CD4-positive, alpha-beta memory T cell (primary cell): ENCODE results near the gene JMJD8. TPM values are rescaled to one million over a fixed set of nuclear protein-coding genes. Genes with fewer than 3 reads are reported as not detected.

Experiments
- CTCF ChIA-PET: fragments of 350-600 bp; sonication (Branson Sonifier 250); formaldehyde crosslinking; loops from one replicate; lab custom pipeline; 2021; ENCODE audit warnings: inconsistent platforms; ENCODE audit not compliant: partially characterized antibody; lab: Charles Lee
- POLR2A ChIA-PET: fragments of 350-600 bp; sonication (Branson Sonifier 250); formaldehyde crosslinking; loops from one replicate; lab custom pipeline; 2021; ENCODE audit not compliant: partially characterized antibody; lab: Charles Lee
- DNase-seq, 5 donors: peaks; one replicate each; pipeline versions ENCODE4 v3.0.0 to v3.0.0-alpha.2; 2020 to 2022; ENCODE audit warnings: mixed read lengths in 1 of 5
- H3K27ac ChIP-seq: one replicate; pipeline ENCODE4 v1.7.0; 2013; ENCODE audit warnings: low read depth, low read length
- H3K27me3 ChIP-seq: 2 replicates; pipeline ENCODE4 v1.7.0; 2013; ENCODE audit warnings: mild to moderate bottlenecking, low read length, moderate library complexity; ENCODE audit not compliant: insufficient read depth
- H3K36me3 ChIP-seq: 2 replicates; pipeline ENCODE4 v1.7.0; 2013; ENCODE audit warnings: mild to moderate bottlenecking, low read length, moderate library complexity; ENCODE audit not compliant: insufficient read depth
- H3K4me1 ChIP-seq: 2 replicates; pipeline ENCODE4 v1.7.0; 2013; ENCODE audit warnings: mild to moderate bottlenecking, low read length, moderate library complexity; ENCODE audit not compliant: insufficient read depth
- H3K4me3 ChIP-seq, 2 donors: one replicate each; pipeline ENCODE4 v1.7.0; 2013; ENCODE audit warnings: low read length in 2 of 2, mild to moderate bottlenecking in 1 of 2
- H3K9me3 ChIP-seq, 2 donors: one replicate each; pipeline ENCODE4 v1.7.0; 2013; ENCODE audit warnings: low read length in 2 of 2, control low read depth in 1 of 2; ENCODE audit not compliant: control insufficient read depth in 1 of 2
- H3K27ac Mint-ChIP-seq, 7 donors: one replicate each; pipeline ENCODE4 v1.8.0; 2020 to 2021; ENCODE audit warnings: mixed read lengths in 7 of 7, mild to moderate bottlenecking in 6 of 7, inconsistent platforms in 3 of 7, moderate library complexity in 3 of 7
- H3K27me3 Mint-ChIP-seq, 2 donors: one replicate each; pipeline ENCODE4 v1.8.0; 2020 to 2021; ENCODE audit warnings: mixed read lengths in 2 of 2
- H3K36me3 Mint-ChIP-seq, 2 donors: one replicate each; pipeline ENCODE4 v1.8.0; 2020 to 2021; ENCODE audit warnings: mixed read lengths in 2 of 2, inconsistent platforms in 1 of 2, mild to moderate bottlenecking in 1 of 2
- H3K4me1 Mint-ChIP-seq, 4 donors: one replicate each; pipeline ENCODE4 v1.8.0; 2020 to 2021; ENCODE audit warnings: mixed read lengths in 4 of 4, mild to moderate bottlenecking in 1 of 4
- H3K4me3 Mint-ChIP-seq, 8 donors: one replicate each; pipeline ENCODE4 v1.8.0; 2020 to 2021; ENCODE audit warnings: mixed read lengths in 8 of 8, mild to moderate bottlenecking in 7 of 8, moderate library complexity in 6 of 8, inconsistent platforms in 3 of 8
- H3K9me3 Mint-ChIP-seq, 8 donors: one replicate each; pipeline ENCODE4 v1.8.0; 2020 to 2021; ENCODE audit warnings: mixed read lengths in 8 of 8, mild to moderate bottlenecking in 5 of 8, inconsistent platforms in 3 of 8, moderate library complexity in 1 of 8
- intact Hi-C: fragments of 100-400 bp; cut with micrococcal nuclease; formaldehyde crosslinking; loops from one replicate; pipeline ENCODE4 v1.15.1; 2023
- polyA plus RNA-seq, 2 donors: library from polyadenylated mRNA; unstranded; fragments of 300-500 nt; fragmentation: Illumina TruSeq; gene quantifications; one replicate each; pipeline ENCODE4 v1.2.3, GENCODE V29; 2021
- total RNA-seq, 2 experiments: library from RNA; stranded (reverse); gene quantifications; one replicate each; pipeline ENCODE4 v1.2.3, GENCODE V29; 2021

The JMJD8 gene
- total and polyA plus RNA-seq, 4 experiments from 2014 or later: 43.9 to 60.3 (median 47.0) TPM

DNA sequence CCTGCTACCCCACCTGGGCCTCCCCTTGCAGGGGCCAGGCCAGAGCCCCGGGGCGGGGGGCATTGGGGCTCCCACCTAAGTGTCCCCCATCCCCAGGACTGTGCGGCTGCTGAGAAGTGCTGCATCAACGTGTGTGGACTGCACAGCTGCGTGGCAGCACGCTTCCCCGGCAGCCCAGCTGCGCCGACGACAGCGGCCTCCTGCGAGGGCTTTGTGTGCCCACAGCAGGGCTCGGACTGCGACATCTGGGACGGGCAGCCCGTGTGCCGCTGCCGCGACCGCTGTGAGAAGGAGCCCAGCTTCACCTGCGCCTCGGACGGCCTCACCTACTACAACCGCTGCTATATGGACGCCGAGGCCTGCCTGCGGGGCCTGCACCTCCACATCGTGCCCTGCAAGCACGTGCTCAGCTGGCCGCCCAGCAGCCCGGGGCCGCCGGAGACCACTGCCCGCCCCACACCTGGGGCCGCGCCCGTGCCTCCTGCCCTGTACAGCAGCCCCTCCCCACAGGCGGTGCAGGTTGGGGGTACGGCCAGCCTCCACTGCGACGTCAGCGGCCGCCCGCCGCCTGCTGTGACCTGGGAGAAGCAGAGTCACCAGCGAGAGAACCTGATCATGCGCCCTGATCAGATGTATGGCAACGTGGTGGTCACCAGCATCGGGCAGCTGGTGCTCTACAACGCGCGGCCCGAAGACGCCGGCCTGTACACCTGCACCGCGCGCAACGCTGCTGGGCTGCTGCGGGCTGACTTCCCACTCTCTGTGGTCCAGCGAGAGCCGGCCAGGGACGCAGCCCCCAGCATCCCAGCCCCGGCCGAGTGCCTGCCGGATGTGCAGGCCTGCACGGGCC, 51.4 kb downstream of the JMJD8 start:
- Mint-ChIP-seq H3K27ac (no peak overlapping the region), H3K36me3 (peaks cover 0 to 7% of the 10 kb centered on the region in 2 donors), H3K4me1 (peaks cover 0 to 8% (median 5%) of the 10 kb centered on the region in 4 donors), H3K4me3 (no peak overlapping the region), H3K27me3 (peaks cover 0 to 3% of the 10 kb centered on the region in 2 donors), H3K9me3 (peaks cover 0 to 7% (median 0%) of the 10 kb centered on the region in 8 donors)
- intact Hi-C loops: no loop called here
- Histone ChIP-seq H3K9me3 (no peaks in the 10 kb centered on the region), H3K27ac (no peak overlapping the region), H3K27me3 (no peaks in the 10 kb centered on the region), H3K36me3 (no peaks in the 10 kb centered on the region), H3K4me1 (peaks cover 22% of the 10 kb centered on the region), H3K4me3 (no peak overlapping the region)
- POLR2A ChIA-PET: no interaction called here
- CTCF ChIA-PET: no interaction called here
- DNase-seq: no peak

DNA sequence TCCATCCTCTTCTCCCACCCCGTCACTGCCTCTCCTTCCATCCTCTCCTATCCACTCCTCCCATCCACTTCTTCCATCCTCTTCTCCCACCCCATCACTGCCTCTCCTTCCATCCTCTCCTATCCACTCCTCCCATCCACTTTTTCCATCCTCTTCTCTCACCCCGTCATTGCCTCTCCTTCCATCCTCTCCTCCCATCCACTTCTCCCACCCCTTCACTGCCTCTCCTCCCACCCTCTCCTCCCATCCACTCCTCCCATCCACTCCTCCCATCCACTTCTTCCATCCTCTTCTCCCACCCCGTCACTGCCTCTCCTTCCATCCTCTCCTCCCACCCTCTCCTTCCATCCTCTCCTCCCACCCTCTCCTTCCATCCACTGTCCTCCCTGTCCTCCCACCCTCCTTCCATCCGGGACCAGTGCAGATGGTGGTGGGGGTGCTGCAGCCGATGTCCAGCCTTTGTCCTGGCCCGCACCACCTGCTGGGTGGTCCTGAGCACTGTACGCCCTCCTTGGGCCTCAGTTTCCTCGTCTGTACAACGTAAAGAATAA, 52.3 kb downstream of the JMJD8 start:
- POLR2A ChIA-PET: no interaction called here

More for the DNA sequence above, 52.3 kb downstream of the JMJD8 start:
- DNase-seq: no peak
- no peaks in the 10 kb centered on the region for H3K27me3 ChIP-seq
- no peak overlapping the region for H3K27ac ChIP-seq
- peaks cover 0 to 7% (median 2%) of the 10 kb centered on the region in 4 donors for H3K4me1 Mint-ChIP-seq
- intact Hi-C loops: no loop called here
- peaks cover 0 to 7% (median 0%) of the 10 kb centered on the region in 8 donors for H3K9me3 Mint-ChIP-seq
- peak overlapping the region in 1 of 7 donors; percentile 12 for H3K27ac Mint-ChIP-seq
- peaks cover 16% of the 10 kb centered on the region for H3K4me1 ChIP-seq
- H3K4me3 Mint-ChIP-seq: no peak overlapping the region
- H3K36me3 Mint-ChIP-seq: peaks cover 0 to 7% of the 10 kb centered on the region in 2 donors
- H3K4me3 ChIP-seq: no peak overlapping the region
- H3K9me3 ChIP-seq: no peaks in the 10 kb centered on the region
- peaks cover 0 to 3% of the 10 kb centered on the region in 2 donors for H3K27me3 Mint-ChIP-seq
- H3K36me3 ChIP-seq: no peaks in the 10 kb centered on the region
- CTCF ChIA-PET: no interaction called here

Other genes starting within 250 kb of the JMJD8 start
- gene CAPN15, start 156.6 kb downstream of the JMJD8 start, total RNA-seq: 10 to 100 TPM; 74.0 to 77.4 TPM
- gene CAPN15, start 156.6 kb downstream of the JMJD8 start, polyA plus RNA-seq: 10 to 100 TPM in 1 of 2 donors, 1 to 10 TPM in 1; 5.3 to 14.1 TPM
- not detected for gene PRR35, start 123.9 kb downstream of the JMJD8 start, total RNA-seq
- gene PRR35, start 123.9 kb downstream of the JMJD8 start, polyA plus RNA-seq: not detected
- 1 to 10 TPM; 2.4 to 3.2 TPM for gene NHLRC4, start 117.3 kb downstream of the JMJD8 start, total RNA-seq
- gene NHLRC4, start 117.3 kb downstream of the JMJD8 start, polyA plus RNA-seq: 1 to 10 TPM; 2.1 to 2.7 TPM
- gene PIGQ, start 114.4 kb downstream of the JMJD8 start, total RNA-seq: 10 to 100 TPM; 61.4 to 63.3 TPM
- 10 to 100 TPM in 1 of 2 donors, 1 to 10 TPM in 1; 7.2 to 12.5 TPM for gene PIGQ, start 114.4 kb downstream of the JMJD8 start, polyA plus RNA-seq
- 10 to 100 TPM; 22.0 to 25.6 TPM for gene RAB40C, start 94.3 kb downstream of the JMJD8 start, total RNA-seq
- 10 to 100 TPM in 1 of 2 donors, 1 to 10 TPM in 1; 6.8 to 17.7 TPM for gene RAB40C, start 94.3 kb downstream of the JMJD8 start, polyA plus RNA-seq
- under 1 TPM; 0.67 to 0.86 TPM for gene WFIKKN1, start 53.3 kb downstream of the JMJD8 start, total RNA-seq
- gene WFIKKN1, start 53.3 kb downstream of the JMJD8 start, polyA plus RNA-seq: under 1 TPM in 1 of 2 donors, not detected in 1; 0.09 TPM
- 10 to 100 TPM; 68.4 to 74.1 TPM for gene METTL26, start 48.0 kb downstream of the JMJD8 start, total RNA-seq
- gene METTL26, start 48.0 kb downstream of the JMJD8 start, polyA plus RNA-seq: 100 to 1,000 TPM in 1 of 2 donors, 10 to 100 TPM in 1; 90.1 to 106 TPM
- 10 to 100 TPM; 28.3 to 30.5 TPM for gene MCRIP2, start 42.5 kb downstream of the JMJD8 start, total RNA-seq
- gene MCRIP2, start 42.5 kb downstream of the JMJD8 start, polyA plus RNA-seq: 10 to 100 TPM; 34.6 to 45.5 TPM
- 10 to 100 TPM; 18.0 to 19.7 TPM for gene WDR90, start 35.0 kb downstream of the JMJD8 start, total RNA-seq
- gene WDR90, start 35.0 kb downstream of the JMJD8 start, polyA plus RNA-seq: 1 to 10 TPM in 1 of 2 donors, under 1 TPM in 1; 0.96 to 1.7 TPM
- gene RHOT2, start 16.2 kb downstream of the JMJD8 start, total RNA-seq: 100 to 1,000 TPM; 254 to 263 TPM
- 10 to 100 TPM; 46.6 to 54.3 TPM for gene RHOT2, start 16.2 kb downstream of the JMJD8 start, polyA plus RNA-seq
- 1 to 10 TPM; 2.2 to 2.4 TPM for gene RHBDL1, start 8.7 kb downstream of the JMJD8 start, total RNA-seq
- 1 to 10 TPM; 2.1 to 2.8 TPM for gene RHBDL1, start 8.7 kb downstream of the JMJD8 start, polyA plus RNA-seq
- 100 to 1,000 TPM in 1 of 2 experiments, 10 to 100 TPM in 1; 97.2 to 110 TPM for gene STUB1, start 3.9 kb downstream of the JMJD8 start, total RNA-seq
- gene STUB1, start 3.9 kb downstream of the JMJD8 start, polyA plus RNA-seq: 100 to 1,000 TPM; 147 to 181 TPM
- 10 to 100 TPM; 15.5 to 16.1 TPM for gene WDR24, start 6.1 kb upstream of the JMJD8 start, total RNA-seq
- gene WDR24, start 6.1 kb upstream of the JMJD8 start, polyA plus RNA-seq: 10 to 100 TPM; 10.2 to 12.2 TPM
- gene FBXL16, start 21.5 kb upstream of the JMJD8 start, total RNA-seq: 10 to 100 TPM; 58.4 to 59.5 TPM
- 10 to 100 TPM in 1 of 2 donors, 1 to 10 TPM in 1; 9.3 to 38.6 TPM for gene FBXL16, start 21.5 kb upstream of the JMJD8 start, polyA plus RNA-seq
- 1 to 10 TPM; 6.9 to 7.7 TPM for gene METRN, start 30.8 kb upstream of the JMJD8 start, total RNA-seq
- gene METRN, start 30.8 kb upstream of the JMJD8 start, polyA plus RNA-seq: 10 to 100 TPM in 1 of 2 donors, 1 to 10 TPM in 1; 8.3 to 18.8 TPM
- gene ANTKMT, start 36.8 kb upstream of the JMJD8 start, total RNA-seq: 10 to 100 TPM; 21.5 to 23.5 TPM
- 10 to 100 TPM; 14.5 to 36.4 TPM for gene ANTKMT, start 36.8 kb upstream of the JMJD8 start, polyA plus RNA-seq
- gene CCDC78, start 42.1 kb upstream of the JMJD8 start, total RNA-seq: 1 to 10 TPM; 4.5 to 5.1 TPM
- not detected for gene CCDC78, start 42.1 kb upstream of the JMJD8 start, polyA plus RNA-seq
- gene HAGHL, start 42.8 kb upstream of the JMJD8 start, total RNA-seq: 10 to 100 TPM; 17.2 to 24.4 TPM
- gene HAGHL, start 42.8 kb upstream of the JMJD8 start, polyA plus RNA-seq: 1 to 10 TPM; 2.2 to 4.0 TPM
- 10 to 100 TPM; 58.2 TPM for gene CIAO3, start 56.7 kb upstream of the JMJD8 start, total RNA-seq
- 10 to 100 TPM; 10.8 to 26.1 TPM for gene CIAO3, start 56.7 kb upstream of the JMJD8 start, polyA plus RNA-seq
- not detected for gene MSLN, start 76.4 kb upstream of the JMJD8 start, total RNA-seq
- not detected for gene MSLN, start 76.4 kb upstream of the JMJD8 start, polyA plus RNA-seq
- gene RPUSD1, start 104.0 kb upstream of the JMJD8 start, total RNA-seq: 10 to 100 TPM; 26.9 to 31.1 TPM
- 10 to 100 TPM; 19.9 to 29.7 TPM for gene RPUSD1, start 104.0 kb upstream of the JMJD8 start, polyA plus RNA-seq
- 10 to 100 TPM; 42.1 to 46.9 TPM for gene CHTF18, start 104.3 kb upstream of the JMJD8 start, total RNA-seq
- 1 to 10 TPM; 3.0 to 6.0 TPM for gene CHTF18, start 104.3 kb upstream of the JMJD8 start, polyA plus RNA-seq
- gene GNG13, start 116.4 kb upstream of the JMJD8 start, total RNA-seq: not detected
- gene GNG13, start 116.4 kb upstream of the JMJD8 start, polyA plus RNA-seq: not detected